Measurements from ENCODE around the gene TOP3A.

Gene TOP3A

DNA sequence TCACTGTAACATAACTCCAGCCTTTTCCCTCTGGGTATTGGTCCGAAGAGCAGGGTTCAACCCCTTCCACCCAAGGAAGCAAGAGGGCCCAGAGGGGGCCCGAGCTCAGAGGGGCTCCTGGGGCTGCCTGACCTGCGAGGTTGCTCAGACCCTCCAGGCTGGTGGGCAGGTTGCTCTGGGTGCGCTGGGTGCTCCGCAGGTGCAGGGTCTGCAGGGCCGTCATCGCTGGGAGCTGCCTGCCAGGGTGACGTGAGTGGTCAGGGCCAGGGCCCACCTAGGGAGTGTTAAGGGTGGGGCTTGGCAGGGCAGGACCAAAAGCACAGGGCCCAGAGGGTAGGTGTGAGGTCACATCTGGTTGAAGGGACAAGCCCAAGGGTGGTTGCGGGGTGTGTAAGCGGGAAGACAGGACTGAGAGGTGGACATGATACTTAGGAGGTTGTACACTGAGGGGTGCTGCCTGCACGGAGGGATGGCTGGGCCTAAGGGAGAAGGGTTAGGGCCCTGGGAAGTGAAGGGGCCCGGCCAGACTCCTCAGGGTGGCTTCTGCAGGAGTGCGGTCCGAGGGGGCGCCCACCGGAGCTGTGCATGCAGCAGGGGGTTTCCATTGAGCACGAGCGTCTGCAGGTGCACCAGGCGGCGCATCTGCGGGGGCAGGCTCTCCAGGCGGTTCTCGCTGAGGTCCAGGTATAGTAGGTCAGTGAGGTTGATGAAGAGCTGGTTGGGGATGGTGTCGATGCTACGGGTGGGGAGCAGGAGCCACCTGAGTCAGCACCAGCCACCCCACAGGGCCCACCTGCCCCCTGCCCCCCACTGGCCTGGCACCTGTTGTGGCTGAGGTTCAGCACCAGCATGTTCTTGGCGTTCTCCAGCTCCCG lies 60.6 kb downstream of the TOP3A start:
- DNase-seq (ENCODE audit: low read depth in 3 of 3): no peak

DNA sequence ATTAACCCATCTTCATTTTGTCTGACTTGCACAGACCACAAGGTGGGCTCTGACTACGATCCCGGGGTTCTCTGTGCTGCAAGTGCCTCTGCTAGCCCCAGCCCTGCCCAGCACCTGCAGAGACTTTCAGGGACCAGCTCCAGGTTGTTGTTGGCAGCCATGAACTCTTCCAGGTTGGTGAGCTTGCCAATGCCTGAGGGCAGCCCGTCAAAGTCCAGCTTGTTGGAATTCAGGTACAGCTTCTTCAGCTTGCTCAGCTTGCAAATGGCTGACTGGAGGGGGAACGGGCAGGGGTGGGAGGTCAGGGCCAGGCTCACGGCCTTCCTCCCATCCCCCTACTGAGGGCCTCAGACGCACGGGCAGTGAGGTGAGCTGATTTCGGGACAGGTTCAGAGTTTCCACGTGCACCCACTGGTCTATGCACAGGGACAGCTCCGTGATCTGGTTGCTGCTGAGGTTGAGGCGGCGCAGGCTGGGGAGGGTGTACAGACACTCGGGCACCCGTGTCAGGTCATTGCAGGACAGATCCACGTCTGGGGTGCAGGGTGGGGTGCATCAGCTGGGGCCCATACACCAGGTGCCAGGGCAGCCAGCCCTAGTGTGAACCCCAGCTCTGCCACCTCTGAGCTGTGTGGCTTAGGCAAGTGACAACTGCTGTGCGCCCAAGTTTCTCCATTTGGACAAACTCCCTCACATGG lies 61.5 kb downstream of the TOP3A start:
- no peak for DNase-seq (ENCODE audit: low read depth in 3 of 3)

DNA sequence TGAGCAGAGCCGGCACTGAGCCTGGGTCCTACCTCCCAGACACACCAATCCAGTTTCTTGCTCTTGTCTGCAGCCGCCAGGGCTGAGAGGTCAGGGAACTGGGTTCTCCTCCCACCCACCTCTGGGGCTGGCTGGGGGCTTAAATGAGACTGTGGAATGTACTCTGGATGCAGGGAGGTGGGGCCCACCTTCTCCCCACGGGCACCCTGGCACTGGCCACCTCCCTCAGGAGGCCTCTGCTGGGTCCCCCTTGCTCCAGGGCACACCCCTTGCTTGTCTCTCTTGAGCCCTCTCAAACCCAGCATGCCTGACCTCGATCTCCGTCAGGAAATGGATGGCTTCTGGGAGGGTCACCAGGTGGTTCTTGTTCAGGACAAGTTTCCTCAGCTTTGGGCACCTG lies 62.6 kb downstream of the TOP3A start:
- no peak for DNase-seq (ENCODE audit: low read depth in 3 of 3)

DNA sequence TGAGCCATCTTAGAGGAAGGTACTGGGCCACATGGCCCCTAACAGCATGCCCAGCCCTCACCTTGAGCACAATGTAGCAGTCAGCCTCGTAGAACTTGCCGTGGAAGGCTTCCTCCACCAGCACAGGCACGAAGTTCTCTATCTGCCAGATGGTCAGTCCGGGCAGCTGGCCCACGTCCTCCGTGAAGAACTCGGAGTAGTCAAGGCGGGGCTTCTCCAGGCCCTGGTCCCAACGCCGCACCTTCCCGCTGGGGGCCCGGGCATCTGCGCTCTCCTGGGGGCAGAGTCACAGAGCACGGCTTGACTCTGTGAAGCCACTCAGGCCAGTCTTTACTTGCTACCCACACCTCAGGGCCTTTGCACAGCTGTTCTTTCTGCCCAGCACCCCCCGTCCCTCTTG lies 63.6 kb downstream of the TOP3A start:
- DNase-seq (ENCODE audit: low read depth in 3 of 3): no peak

DNA sequence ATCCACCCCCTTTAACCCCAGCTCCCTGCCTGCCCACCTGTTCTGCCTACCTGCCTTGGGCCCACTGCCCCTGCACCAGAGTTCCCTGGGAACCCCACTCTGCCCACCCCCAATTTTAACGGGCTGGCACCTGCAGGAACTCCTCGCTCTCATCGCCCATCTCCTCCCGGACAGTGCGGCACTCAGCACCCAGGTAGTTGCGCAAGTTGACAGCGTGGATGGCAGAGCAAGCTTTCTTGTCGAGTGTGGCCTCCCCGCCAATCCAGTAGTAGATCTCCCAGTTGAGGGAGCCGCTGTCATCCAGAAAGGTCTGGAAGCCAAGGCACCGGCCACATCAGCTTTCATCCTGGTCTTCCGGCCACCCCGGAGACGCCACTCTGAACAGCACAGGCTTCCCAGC lies 64.1 kb downstream of the TOP3A start:
- no peak for DNase-seq (ENCODE audit: low read depth in 3 of 3)

DNA sequence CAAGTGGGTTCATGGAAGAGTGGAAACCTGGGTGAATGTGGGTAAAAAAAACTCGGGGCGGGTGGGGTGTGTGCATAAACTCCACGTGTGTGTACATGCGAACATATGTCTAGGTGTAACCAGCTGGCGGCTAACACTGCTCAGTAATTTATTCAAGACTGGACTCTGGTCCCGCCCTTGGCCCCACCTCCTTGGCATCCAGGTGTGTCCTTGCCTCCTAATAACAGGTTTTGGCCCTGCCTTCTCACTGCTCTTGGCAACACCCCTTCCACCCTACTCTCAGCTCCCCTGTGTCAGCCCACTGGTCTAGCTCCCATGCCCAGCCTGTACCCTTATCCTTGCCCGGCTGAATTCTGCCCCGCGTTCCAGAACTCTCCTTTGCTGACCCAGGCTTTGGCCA lies 64.5 kb downstream of the TOP3A start:
- DNase-seq (ENCODE audit: low read depth in 3 of 3): no peak

DNA sequence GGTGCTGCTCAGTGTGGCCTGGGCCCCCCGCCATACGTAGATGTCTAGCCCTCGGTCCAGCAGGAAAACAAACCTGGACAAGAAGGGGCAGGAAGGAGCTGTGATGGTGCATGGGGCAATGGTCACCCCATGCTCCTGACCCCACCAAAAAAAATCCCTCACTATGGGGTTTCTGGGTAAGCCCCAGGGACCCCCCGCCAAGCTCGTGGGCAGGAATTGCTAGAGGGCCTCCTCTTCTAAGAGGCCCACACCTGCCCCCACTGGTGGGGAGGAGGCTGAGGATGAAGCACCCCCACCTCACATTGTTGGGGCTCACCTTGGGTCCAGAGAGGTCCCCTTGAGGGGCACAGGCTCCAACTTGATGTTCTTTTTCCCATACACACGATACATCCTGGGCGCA lies 66.0 kb downstream of the TOP3A start:
- no peak for DNase-seq (ENCODE audit: low read depth in 3 of 3)

DNA sequence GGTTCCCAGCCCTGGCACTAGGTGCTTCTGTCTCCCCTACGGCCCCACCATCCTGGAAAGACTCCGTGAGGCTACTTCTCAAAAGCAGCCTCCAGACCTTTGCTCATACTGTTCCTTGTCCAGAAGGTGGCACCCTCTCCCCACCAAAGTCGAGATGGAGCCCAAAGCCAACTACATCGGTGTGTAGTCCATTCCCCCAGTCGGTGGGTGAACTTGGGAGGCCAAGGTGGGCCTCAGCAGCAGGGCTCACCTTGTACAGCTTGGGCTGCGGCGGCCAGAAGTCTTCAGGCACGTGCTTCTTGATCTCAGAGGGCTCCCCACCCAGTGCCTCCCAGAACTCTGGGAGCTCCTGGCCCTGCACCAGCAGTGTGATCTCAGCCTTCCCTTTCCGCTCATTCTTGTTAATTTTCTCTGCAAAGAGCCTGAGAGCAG lies 66.5 kb downstream of the TOP3A start:
- DNase-seq (ENCODE audit: low read depth in 3 of 3): peak in 2 of 3 donors; percentile 45 to 55

DNA sequence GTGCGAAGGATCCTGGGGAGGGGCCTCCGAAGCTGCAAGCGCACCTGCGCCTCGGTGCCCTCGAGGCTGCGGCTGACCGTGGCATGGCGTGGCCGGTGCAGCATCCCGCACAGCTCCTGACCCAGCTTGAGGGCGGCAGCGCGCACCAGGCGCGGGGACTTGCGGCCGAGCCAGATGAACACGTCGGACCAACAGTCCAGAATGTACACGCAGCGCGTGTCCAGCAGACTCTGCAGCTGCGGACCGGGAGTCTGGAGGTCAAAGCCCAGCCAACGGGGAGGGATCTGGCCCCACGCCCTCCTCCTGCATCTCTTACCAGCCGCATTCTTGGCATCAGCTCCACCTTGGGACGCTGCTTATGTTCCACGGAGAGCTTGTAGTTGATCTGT lies 67.2 kb downstream of the TOP3A start:
- no peak for DNase-seq (ENCODE audit: low read depth in 3 of 3)

DNA sequence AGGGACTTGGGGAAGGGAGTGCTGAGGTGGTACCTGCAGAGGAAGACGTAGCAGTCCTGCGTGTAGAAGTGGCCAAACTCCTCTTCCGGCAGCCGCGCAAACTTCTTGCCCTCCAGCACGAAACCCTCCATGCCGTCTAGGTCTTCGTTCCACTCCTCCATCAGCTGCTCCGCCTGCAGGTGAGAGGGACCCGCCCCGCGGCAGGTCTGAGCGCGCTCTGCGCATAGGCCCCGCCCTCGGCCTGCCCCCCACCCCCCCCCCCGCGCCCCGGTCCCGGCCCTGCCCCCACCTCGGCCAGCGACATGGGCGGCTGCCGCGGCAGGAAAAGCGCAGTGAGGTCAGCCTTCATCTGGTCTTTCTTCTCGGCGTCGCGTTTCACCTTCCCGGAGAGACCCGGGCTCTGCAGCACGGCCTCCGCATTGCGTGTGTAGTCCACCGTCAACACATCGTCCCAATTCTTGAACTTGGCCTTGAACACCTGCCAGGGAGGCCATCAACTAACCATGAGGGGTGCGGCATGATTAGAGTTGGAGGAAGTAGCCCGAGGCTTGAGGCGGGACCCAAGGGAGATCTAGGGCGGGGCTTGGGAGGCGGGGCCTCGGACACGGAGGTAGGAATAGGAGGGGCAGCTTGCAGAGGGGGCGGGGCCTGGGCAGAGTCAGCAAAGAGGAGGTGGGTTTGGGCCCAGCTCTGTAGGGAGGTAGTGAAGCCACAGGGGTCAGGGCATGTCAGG lies 67.7 kb downstream of the TOP3A start:
- DNase-seq (ENCODE audit: low read depth in 3 of 3): peak in 2 of 3 donors; percentile 30 to 55

DNA sequence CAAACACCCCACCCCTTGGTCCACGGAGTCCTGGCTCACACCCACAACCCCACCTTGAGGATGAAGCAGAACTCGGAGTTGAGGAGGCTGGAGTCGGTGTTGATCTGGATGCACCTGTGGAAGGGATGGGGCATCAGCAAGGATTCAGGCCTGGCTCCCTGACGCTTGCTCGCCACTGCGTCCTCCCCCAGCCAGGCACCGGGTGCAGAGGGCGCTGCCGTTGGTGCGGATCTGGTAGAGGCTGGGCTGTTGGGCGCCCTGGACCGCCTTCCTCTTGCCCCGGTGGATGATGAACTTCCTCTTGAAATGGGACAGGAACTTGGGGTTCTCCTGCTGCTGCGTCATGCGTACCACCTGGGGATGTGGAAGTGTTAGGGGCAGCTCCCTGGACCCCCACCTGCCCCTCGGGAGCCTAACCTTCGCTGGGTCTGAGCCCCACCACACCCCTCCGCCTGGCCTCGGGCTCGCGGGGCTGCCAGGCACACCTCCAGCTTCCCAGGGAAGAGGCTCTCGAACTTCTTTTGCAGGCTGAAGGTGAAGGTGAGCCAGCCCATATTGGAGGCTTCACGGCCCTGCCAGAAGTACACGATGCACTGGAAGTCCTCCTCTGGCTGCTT lies 68.6 kb downstream of the TOP3A start:
- no peak for DNase-seq (ENCODE audit: low read depth in 3 of 3)

DNA sequence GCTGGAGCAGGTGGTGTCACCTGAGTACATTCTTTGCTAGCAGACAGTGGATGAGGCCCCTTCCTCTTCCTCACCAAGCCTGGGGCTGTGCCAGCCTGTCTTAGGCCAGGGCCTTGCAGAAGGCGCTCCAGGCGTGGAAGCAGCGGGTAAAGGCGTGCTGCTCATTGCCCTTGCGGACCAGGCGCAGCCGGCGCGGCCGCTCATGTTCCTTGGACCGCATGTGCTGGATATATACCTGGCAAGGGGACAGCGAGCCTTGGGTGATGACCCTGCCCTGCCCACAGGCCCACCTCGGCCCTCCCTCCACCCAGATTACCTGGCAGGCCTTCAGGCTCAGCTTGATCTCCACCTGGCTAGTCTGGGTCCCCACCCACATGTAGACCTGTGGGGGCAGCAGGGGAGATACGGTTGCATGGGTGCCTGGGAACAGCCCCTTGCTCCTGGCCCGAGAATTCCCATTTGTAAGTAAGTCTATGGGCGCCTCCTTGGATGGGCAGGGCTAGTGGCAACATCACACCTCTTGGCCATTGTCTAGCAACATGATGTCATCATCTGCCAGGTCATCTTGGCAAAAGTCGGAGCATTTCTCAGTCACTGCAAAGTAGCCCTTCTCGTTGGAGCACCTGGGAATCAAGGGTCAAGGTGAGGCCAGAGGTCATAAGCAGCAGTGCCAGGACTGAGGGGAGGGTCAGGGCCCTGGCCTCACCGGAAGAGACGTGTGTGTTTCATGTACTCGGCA lies 69.6 kb downstream of the TOP3A start:
- DNase-seq (ENCODE audit: low read depth in 3 of 3): no peak

DNA sequence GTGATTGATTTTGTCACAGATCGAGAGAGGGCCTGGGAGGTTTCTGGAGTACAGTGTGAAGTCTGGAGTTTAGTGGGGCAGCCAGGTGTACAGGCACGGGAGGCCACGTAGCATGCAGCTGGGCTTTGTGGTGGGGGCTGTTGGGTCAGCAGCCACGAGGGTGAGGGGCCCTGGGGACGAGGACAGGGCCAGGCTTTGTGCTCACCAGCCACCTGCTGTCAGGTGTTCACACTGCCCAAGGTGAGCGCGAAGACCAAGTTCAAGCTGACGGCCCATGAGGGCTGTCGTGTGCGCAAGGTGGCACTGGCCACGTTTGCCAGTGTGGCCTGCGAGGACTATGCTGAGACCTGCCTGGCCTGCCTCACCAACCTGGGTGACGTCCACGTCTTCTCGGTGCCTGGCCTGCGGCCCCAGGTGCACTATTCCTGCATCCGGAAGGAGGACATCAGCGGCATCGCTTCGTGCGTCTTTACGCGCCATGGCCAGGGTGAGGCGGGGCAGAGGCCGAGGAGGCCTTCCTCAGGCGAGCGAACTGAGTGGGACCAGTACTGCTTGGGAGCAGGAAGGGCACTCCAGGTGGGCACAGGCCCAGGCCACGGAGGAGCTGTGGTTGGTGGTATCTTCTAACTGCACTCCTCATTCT lies 73.4 kb downstream of the TOP3A start:
- DNase-seq (ENCODE audit: low read depth in 3 of 3): no peak

DNA sequence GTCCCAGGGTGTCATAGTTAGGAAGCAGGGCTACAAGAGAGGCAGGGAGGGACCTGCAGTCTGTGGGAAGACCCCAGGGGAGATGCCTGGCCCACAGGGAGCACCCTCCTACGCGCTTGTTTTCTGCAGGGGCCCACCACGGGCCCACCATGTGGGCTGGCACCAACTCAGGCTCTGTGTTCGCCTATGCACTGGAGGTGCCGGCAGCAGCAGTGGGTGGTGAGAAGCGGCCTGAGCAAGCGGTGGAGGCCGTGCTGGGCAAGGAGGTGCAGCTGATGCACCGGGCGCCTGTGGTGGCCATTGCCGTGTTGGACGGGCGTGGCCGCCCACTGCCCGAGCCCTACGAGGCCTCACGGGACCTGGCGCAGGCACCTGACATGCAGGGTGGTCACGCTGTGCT lies 74.3 kb downstream of the TOP3A start:
- DNase-seq (ENCODE audit: low read depth in 3 of 3): no peak

DNA sequence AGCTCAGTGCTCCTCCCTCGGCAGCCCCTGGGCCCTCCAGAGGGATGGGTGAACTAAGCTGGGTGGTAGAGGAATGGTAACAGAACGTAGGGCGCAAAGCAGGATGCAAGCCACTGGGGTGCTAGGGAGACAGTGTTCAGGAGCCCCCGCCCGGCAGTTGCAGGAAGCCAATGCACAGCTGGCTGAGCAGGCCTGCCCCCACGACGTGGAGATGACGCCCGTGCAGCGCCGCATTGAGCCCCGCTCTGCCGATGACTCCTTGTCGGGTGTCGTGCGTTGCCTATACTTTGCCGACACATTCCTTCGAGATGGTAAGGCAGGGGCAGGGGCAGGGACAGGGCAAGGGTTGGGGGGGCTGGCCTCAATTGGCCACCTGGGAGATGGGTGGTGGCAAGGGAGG lies 76.5 kb downstream of the TOP3A start:
- DNase-seq (ENCODE audit: low read depth in 3 of 3): no peak

DNA sequence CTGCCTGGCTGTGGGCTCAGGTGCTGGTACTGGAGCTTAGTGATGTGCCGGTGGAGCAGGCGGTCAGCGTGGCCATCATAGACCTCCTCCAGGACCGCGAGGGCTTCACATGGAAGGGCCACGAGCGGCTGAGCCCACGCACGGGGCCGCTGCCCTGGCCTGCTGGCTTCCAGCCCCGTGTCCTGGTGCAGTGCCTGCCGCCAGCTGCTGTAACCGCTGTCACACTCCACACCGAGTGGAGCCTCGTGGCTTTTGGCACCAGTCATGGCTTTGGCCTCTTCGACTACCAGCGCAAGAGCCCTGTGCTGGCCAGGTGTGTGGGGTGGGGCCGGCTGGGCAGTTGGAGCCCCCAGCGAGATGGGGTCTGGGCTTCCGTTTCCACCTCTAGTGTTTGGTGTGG lies 77.3 kb downstream of the TOP3A start:
- DNase-seq (ENCODE audit: low read depth in 3 of 3): no peak

DNA sequence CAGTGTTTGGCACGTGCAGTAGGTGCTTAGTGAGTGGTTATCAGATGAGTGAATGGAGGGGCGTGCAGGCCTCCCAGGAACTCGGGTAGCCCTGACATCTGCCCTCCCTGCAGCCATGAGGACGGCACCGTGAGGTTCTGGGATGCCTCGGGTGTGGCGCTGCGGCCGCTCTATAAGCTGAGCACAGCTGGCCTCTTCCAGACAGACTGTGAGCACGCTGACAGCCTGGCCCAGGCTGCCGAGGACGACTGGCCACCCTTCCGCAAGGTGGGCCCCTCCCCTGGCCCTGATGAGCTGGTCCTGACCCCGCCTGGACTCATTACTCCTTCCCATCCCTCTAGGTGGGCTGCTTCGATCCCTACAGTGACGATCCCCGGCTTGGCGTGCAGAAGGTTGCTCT lies 78.3 kb downstream of the TOP3A start:
- DNase-seq (ENCODE audit: low read depth in 3 of 3): no peak

DNA sequence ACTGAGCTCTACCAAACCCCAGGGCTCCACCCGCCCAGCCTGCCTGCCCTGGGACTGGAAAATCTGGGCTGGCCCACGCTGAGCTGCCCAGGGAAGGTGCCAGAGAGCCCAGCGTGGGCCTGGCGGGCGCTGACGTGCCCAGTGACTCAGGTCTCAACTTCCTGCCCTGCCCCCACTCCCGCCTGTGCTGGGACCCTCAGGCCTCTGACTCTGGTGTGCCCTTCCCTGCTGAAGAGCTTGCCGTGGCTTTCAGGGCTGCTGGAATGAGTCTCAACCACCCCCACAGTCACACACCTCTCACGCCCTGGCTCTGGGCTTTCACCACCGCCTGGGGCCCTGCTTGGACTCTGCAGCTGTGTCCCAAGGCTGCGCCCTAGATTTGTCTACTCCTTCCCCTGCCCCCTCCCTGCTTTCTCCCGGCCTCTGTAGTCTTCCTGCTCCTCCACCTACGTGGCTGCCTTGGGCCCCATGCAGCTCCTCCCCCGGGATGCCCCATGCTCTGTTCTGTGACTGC lies 79.0 kb downstream of the TOP3A start:
- peak in 1 of 3 donors; percentile 39 for DNase-seq (ENCODE audit: low read depth in 3 of 3)

DNA sequence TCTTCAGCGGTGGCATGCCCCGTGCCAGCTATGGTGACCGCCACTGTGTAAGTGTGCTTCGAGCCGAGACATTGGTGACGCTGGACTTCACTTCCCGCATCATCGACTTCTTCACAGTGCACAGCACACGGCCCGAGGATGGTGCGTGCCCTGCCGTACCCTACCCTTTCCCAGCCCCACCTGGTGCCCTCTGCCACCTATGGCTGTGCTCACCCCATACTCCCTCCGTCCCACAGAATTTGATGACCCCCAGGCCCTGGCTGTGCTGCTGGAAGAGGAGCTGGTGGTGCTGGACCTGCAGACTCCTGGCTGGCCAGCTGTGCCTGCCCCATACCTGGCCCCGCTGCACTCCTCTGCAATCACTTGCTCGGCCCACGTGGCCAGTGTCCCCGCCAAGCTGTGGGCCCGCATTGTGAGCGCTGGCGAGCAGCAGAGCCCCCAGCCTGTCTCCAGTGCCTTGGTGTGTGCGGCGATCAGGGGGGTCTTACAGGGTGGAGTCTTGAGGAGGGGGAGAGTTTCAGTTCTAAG lies 79.9 kb downstream of the TOP3A start:
- DNase-seq (ENCODE audit: low read depth in 3 of 3): no peak

DNA sequence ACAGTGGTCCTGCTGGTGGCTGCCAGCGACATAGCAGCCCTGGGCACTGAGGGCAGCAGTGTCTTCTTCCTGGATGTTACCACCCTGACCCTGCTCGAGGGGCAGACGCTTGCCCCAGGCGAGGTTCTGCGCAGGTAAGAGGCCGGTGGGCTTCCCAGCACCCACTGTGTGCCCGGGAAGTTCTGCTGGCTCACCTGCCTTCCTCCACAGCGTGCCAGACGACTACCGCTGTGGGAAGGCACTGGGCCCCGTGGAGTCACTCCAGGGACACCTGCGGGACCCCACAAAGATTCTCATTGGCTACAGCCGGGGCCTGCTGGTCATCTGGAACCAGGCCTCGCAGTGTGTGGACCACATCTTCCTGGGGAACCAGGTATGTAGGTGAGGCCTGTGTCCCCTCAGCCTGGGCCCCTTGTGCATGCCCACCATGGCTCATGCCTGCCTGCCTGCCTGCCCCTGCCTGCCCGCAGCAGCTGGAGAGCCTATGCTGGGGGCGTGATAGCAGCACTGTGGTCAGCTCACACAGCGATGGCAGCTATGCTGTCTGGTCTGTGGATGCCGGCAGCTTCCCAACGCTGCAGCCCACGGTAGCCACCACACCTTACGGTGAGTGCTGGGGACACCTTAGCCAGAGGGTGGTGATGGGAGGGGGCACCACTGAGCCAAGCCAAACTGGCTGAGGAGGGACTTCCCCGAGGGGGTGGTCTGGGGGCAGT lies 80.8 kb downstream of the TOP3A start:
- no peak for DNase-seq (ENCODE audit: low read depth in 3 of 3)
